NCI-H1048 (cell line): Measurements from ENCODE around the gene TMEM63C.

ENCODE experiments used
- DNase-seq: peaks from one replicate; lab custom pipeline; 2025; lab: John Stamatoyannopoulos, UW

The TMEM63C gene, protein sequence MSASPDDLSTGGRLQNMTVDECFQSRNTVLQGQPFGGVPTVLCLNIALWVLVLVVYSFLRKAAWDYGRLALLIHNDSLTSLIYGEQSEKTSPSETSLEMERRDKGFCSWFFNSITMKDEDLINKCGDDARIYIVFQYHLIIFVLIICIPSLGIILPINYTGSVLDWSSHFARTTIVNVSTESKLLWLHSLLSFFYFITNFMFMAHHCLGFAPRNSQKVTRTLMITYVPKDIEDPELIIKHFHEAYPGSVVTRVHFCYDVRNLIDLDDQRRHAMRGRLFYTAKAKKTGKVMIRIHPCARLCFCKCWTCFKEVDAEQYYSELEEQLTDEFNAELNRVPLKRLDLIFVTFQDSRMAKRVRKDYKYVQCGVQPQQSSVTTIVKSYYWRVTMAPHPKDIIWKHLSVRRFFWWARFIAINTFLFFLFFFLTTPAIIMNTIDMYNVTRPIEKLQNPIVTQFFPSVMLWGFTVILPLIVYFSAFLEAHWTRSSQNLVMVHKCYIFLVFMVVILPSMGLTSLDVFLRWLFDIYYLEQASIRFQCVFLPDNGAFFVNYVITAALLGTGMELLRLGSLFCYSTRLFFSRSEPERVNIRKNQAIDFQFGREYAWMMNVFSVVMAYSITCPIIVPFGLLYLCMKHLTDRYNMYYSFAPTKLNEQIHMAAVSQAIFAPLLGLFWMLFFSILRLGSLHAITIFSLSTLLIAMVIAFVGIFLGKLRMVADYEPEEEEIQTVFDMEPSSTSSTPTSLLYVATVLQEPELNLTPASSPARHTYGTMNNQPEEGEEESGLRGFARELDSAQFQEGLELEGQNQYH

DNA sequence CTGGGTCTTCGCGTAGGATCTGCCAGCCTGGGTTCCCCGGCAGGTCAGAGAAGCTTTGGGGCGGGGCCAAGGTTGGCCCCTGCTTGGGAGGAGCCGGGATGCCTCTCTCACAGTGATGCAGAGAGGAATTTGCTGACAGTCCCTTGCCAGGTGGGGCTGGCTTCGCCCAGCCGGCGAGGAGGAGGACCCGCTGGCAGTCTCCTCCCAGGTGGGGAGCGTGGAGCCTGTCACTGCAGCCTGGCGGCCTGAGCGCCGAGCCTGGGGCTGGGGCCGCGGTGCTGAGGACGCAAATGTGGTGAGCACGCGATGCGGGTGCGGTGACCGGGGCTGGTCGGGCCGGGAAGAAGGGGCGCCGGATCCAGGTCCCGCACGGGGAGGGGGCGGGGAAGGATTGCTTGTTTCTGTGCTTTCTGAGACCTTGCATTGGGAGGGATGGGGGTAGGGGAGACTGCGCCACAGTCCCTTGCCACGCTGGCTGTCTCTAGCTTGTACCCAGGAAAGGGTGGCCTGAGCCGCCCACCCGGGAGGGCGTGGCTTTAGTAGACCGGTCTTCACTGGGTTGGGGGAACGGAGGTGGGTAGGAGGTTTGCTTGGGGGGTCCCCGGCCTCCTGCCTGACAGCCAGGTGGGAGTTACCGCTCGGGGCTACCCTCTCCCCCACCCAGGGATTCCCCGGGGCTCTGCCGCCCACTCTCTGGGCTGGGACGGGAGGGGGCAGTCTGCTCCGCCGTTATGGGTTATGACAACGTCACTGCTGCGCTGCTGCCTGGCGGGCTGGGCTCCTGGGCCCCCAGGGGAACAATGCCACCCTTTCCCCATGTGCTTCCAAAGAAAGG is at the start of gene TMEM63C:
TMEM63C (plus strand) TSS at position 196 of the 835 bp plus-strand sequence. CDS start 37,016 bp downstream, outside the sequence.
- peak; percentile 84 for DNase-seq

DNA sequence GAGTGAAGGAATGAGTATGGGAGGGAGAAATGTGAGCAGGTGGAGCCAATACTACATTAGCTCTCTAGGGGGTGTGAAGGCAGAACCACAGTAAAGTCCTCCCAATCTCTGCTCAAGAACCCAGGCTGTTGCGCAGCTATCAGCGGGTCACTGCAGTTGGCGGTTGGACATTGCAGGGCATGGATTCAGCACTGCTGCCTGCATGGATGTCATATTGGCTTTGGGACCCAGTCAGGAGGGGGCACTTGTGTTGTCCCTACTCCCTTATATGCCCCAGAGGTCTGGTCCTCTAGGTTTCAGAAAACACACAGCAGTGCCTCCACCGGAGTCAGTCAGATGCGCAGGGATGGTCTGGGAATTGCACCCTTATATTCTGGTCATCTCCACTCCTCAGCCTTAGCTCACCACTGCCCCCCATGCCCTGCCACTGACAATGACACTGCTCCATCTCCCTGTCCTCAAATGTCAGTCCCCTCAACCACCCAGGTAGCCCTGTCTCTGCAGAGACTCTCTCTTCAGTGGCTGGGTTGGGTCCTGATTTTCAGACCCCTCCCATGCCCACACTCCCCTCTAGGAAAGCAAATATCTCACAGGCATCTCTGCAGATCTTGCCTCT is 49.6 kb upstream of the TMEM63C start:
- DNase-seq: no peak

DNA sequence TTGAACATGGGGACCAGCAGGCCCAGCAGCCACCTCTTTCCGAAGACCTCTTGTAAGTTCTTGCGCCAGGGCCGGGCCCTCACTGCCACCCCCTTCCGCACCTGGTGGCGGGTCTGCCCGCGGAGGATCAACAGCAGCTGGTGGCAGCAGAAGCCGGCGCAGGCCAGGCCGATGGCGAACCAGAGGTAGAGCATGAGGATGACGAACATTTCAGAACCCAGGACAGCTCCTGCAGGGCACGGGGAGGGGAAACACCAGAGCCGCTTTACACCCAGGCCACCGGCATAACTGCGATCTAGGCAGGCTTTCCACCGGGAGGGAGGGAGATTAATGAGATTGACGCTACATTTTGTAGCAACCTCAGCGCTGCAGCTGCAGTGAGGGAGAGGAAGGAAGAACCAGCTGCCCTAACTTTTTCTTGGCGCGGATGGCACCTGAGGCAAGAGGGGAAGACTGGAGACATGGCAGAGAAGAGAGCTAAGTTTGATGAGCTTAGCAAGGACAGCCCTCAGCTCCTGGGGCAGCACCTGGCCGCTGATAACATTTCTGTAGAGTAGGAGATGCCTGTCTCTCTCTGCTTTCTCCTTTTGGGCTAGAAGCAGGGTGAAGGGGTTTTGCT is 47.8 kb upstream of the TMEM63C start:
- peak; percentile 20 for DNase-seq

DNA sequence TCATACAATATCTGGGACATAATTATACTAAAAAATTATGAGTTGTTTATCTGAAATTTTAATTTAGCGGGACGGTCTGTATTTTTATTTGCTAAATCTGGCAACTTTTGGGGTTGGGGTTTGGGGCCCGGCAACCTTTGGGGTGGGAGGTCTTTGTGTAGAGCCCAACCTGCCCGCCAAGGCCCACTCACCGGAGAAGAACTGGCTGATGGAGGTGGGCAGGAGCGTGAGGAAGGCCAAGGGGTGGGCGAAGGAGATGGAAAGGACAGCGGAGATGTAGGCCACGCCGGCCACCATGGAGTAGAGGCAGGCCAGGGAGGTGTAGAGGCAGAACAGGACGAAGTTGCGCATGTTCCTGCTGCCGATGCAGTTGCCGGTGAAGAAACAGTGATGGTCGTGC is 42.6 kb upstream of the TMEM63C start:
- DNase-seq: no peak

- no peak for DNase-seq
Observed at GRCh38 chr14:77139540-77140358, 41.8 kb upstream of the TMEM63C start.

DNA sequence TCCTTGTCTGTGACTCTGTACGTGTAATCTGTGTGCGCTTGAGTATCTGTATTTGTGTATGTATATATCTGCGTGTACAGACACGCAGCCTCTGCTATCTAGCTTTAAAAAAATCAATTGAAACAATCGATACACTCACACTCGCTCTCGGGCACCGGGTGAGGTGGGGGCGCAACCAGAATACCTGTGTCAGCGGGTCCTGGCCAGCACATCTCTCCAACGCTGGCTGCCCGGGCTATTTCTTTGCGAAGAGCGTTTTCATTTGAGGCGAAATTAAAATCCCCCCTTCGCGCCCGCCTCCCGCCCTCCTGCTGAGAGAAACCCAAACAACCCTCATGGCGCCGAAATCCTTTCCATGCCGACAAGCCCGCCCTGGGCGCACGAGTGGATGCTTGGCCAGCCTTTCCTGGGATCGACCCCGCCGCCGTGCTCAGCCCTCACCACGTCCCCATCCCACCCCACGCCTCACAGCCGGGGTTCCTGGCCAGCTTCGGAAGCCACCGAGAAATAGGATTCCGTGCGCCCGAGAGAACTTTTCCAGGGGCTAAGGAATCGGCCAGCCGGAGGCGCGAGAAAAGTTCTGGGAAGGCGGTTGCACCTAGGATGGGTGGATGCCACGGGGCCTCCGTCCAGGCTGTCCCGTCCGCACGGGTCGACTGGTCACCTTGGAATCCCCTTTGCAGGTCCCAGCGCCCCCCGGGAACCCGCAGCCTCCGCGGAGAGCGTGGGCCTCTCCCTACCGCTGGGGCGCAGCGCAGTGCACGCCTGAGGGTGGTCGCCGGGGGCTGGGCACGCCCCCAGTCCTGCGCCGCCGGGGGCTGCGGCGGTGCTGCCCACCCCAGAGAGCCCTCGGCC is 41.0 kb upstream of the TMEM63C start:
- no peak for DNase-seq

DNA sequence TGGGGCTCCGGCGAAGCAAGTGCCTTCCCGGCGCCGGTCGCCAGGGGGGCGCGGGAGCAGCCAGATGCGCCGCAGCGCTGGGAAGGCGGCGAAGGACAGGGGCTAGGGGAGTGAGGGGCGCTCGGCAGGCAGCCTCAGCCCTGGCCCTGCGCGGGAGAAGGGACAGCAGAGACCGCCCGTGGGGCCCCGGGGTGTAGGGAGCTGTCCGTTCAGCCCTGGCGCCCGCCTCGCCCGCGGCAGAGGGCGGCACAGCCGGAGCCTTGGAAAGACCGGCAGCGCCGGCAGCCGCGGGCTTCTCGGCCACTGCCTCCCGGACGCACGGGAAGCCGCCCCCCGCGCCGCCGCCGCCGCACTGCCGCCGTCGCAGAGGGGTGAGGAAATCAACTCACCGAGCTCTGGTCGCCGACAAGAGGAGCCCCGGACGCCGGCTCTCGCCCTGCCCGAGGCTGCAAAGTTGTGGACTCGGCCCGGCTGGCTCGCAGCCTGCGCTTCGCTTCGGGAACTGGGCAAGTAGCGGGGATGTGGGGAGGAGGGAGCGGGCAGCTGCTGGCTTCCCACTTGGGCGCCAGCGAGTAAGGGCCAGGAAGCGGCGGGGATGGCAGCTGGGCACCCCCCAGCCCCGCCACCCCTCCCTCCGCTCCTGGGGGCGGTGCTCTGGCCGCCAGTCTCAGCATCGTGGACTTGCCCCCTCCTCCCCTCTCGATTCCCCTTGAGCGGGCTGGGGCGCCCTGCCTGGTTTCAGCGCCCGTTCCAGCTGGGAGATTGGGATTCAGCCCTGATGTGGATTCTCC is 40.2 kb upstream of the TMEM63C start, which contains the start of gene ZDHHC22:
ZDHHC22 (minus strand) TSS at position 578 of the 791 bp plus-strand sequence. CDS start 2,053 bp downstream, outside the sequence.
- DNase-seq: no peak

DNA sequence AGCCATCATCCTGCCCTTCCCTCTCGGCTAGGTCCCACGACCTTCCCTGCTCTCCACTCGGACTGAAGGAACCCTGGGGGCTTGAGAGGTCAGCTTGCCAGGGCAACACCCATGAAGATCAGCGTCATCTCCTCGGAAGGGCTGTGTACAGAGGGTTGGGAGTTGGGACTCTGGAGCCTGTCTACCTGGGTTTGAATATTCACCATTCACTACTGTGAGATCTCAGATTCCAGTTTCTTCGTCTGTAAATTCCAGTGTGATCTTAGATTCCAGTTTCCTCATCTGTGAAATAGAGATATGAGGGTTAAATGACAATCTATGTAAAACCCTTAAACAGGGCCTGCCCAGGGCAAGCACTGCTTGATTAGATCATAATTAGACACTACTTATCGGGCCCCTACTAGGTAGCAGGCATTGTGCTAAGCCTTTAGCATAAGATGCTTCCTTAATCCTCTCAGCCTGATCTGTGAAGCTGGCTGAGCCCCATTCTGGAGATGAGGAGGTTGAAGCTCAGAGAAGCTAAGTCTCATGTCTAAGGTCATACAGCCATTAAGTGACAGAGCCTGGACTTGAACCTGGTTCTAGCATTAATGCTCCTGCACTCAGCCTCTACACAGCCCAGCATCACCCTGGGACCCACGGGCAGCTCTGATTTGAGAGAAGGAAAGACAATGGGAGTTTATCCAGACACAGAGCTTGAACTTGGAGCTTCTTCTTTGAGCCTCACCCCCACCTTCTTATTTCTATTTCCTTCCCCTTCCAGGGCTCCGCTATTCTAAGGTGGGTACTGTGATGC is 39.4 kb upstream of the TMEM63C start:
- DNase-seq: no peak

GRCh38 chr14:77143071-77143470 is 38.5 kb upstream of the TMEM63C start:
- no peak for DNase-seq

GRCh38 chr14:77144412-77145115 is 37.0 kb upstream of the TMEM63C start:
- no peak for DNase-seq

- no peak for DNase-seq
Observed at GRCh38 chr14:77145975-77146740, 35.4 kb upstream of the TMEM63C start.

- DNase-seq: no peak
Observed at GRCh38 chr14:77148510-77149231, 32.9 kb upstream of the TMEM63C start.

DNA sequence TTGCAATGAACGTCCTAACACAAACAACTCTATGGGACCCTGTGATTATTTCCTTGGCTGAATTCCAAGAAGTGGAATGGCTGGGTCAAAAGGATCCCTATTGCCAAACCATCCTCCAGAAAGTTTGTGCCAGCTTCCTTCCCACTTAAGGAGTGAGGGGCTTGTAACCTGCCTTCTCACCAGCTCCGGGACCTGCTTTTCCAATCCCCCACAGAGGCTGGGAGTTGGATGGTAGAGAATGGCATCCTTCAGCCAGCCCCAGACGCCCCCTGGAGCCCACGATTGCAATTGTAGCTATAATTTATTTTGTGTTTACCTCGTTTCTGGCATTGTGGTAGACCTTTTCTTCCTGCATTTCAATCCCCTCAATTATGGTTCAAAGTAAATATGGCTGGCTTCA is 30.4 kb upstream of the TMEM63C start:
- DNase-seq: no peak

GRCh38 chr14:77151918-77152588 is 29.5 kb upstream of the TMEM63C start:
- peak; percentile 9 for DNase-seq

- no peak for DNase-seq
Observed at GRCh38 chr14:77153802-77154201, 27.8 kb upstream of the TMEM63C start.
